ENCODE measurements around the gene URI1. TPM values are rescaled to one million over a fixed set of nuclear protein-coding genes. Genes with fewer than 3 reads are reported as not detected.

URI1 gene
- total and polyA plus RNA-seq, 2 of the 8 experiments (the other 6 are each of a cell fraction or from before 2014, with no cell fraction given), result 27.7 to 64.3 TPM

DNA sequence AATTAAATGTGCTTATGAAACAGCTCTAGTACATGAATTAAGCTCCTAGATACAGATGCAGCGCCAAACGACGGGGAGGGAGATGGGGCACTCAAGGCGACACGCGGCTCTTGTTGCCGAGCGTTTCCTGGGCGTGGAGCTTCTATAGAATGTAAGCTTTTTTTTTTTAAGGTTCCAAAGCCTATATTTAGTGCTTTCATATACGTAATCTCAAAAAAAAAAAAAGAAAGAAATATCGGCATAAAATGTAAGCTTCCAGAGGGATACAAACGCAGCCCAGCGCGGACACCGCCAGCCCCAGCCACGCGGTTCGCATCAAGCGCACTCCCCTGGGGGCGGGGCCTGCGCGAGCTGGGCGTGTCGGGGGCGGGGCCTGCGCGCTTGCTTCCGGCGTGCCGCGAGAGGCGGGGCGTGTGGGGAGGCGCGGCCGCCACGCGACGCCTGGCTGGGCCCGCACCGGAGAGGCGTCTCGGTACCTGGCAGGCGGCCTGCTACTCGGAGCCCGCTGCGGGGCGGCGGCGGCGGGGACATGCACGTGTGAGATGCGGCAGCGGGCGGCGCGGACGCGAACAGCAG lies at the start of gene URI1 (continued):
- TF ChIP-seq PHF8 (conservative IDR thresholded peaks at IDR 0.05; ENCODE audit: low read depth, low read length), result peak; percentile 40
- no peak for TF ChIP-seq TCF12 (IDR thresholded peaks at IDR 0.05; ENCODE audit: low read depth, low read length)
- 0 out of 2 replicates have a peak, but pooled peaks have one; percentile 64 for TF ChIP-seq RBBP5 (IDR thresholded peaks at IDR 0.05; ENCODE audit: borderline replicate concordance, low read depth, low read length)
- TF ChIP-seq NANOG (IDR thresholded peaks at IDR 0.05; ENCODE audit: insufficient read depth, low read depth, low read length, poor library complexity, severe bottlenecking), result no peak
- no peak for TF ChIP-seq POU5F1 (IDR thresholded peaks at IDR 0.05; ENCODE audit: low read depth, low read length)
- TF ChIP-seq MAFK (IDR thresholded peaks at IDR 0.05; ENCODE audit: low read depth, low read length), result no peak
- peak; percentile 39 for TF ChIP-seq KDM4A (IDR thresholded peaks at IDR 0.05; ENCODE audit: low read depth, low read length, severe bottlenecking)
- TF ChIP-seq BRCA1 (IDR thresholded peaks at IDR 0.05; ENCODE audit: low read depth, low read length), result no peak
- TF ChIP-seq CHD1 (IDR thresholded peaks at IDR 0.05; ENCODE audit: low read depth, low read length), result no peak
- TF ChIP-seq ZNF274 (IDR thresholded peaks at IDR 0.05; ENCODE audit: borderline replicate concordance, extremely low read depth, low read length), result no peak
- peak; percentile 50; the same call in 1 of the 2 replicates for TF ChIP-seq POLR2AphosphoS5 (IDR thresholded peaks at IDR 0.05; ENCODE audit: low read depth, low read length)
- no peak for TF ChIP-seq ATF3 (IDR thresholded peaks at IDR 0.05; ENCODE audit: insufficient read depth, low read depth, low read length)
- no peak for TF ChIP-seq CREB1 (IDR thresholded peaks at IDR 0.05)
- peak; percentile 61 for TF ChIP-seq TAF1 (IDR thresholded peaks at IDR 0.05; ENCODE audit: low read depth, low read length)
- TF ChIP-seq NRF1 (IDR thresholded peaks at IDR 0.05; ENCODE audit: low read depth, low read length), result peak; percentile 25

All from H1 (cell line).